Tibial nerve (tissue), 4 donors: ENCODE measurements around the gene LHFPL2. TPM values are rescaled to one million over a fixed set of nuclear protein-coding genes. Genes with fewer than 3 reads are reported as not detected.

ENCODE experiments used
- DNase-seq, 2 donors: peaks; one replicate each; pipeline ENCODE4 v3.0.0-alpha.2; 2019; ENCODE audit warnings: low spot score in 2 of 2
- H3K27ac ChIP-seq, 4 donors: fragments of 200-600 bp; sonication (generic) in 3 of 4; one replicate each; pipeline ENCODE4 v1.5.1; 2017 to 2019; ENCODE audit warnings: mild to moderate bottlenecking in 1 of 4
- H3K27me3 ChIP-seq, 2 donors: fragments of 200-600 bp; sonication (generic) in 1 of 2; one replicate each; pipeline versions ENCODE4 v1.5.1 to v1.6.0; 2017 to 2019
- H3K36me3 ChIP-seq, 3 donors: fragments of 200-600 bp; sonication (generic); one replicate each; pipeline ENCODE4 v1.5.1; 2018 to 2019
- H3K4me1 ChIP-seq, 4 donors: fragments of 200-600 bp; sonication (generic) in 3 of 4; one replicate each; pipeline ENCODE4 v1.5.1; 2017 to 2019
- H3K4me3 ChIP-seq, 4 donors: fragments of 200-600 bp; sonication (generic) in 3 of 4; one replicate each; pipeline ENCODE4 v1.5.1; 2017 to 2019; ENCODE audit warnings: mild to moderate bottlenecking in 1 of 4, moderate library complexity in 1 of 4
- H3K9me3 ChIP-seq, 4 donors: fragments of 200-600 bp; sonication (generic) in 3 of 4; one replicate each; pipeline ENCODE4 v1.5.1; 2017 to 2019
- EP300 ChIP-seq, 2 donors: sonication (generic); formaldehyde crosslinking; IDR thresholded peaks; one replicate each; pipeline ENCODE4 v1.6.1; 2017; ENCODE audit warnings: antibody characterized with exemption in 2 of 2, mild to moderate bottlenecking in 1 of 2
- POLR2A ChIP-seq, 2 donors: fragments of 450-650 bp; IDR thresholded peaks; one replicate each; pipeline ENCODE4 v1.6.1; 2017; ENCODE audit warnings: antibody characterized with exemption in 2 of 2, mild to moderate bottlenecking in 2 of 2, moderate library complexity in 2 of 2
- WGBS, 2 donors: methylation state at CpG; one replicate each; pipeline ENCODE4 v1.1.5; 2018; 5-methylcytosine and 5-hydroxymethylcytosine counted together
- total RNA-seq, 4 donors: library from RNA; depleted of rRNA; stranded (reverse); fragments of >200 nt; gene quantifications; one replicate each; pipeline ENCODE4 v1.1.0, GENCODE V29; 2016
- TF ChIP-seq, protein P1 (sequence below), 5 experiments: fragments of 200-600 bp in 3 of 5; fragments of 450-650 bp in 2 of 5; sonication (generic) in 3 of 5; IDR thresholded peaks; one replicate each; pipeline ENCODE4 v1.5.1; 2016 to 2019; ENCODE audit warnings: antibody characterized with exemption in 5 of 5, mild to moderate bottlenecking in 3 of 5, moderate library complexity in 2 of 5

Gene LHFPL2
- total RNA-seq, 4 donors from 2014 or later, result 19.7 to 48.9 (median 27.4) TPM

DNA sequence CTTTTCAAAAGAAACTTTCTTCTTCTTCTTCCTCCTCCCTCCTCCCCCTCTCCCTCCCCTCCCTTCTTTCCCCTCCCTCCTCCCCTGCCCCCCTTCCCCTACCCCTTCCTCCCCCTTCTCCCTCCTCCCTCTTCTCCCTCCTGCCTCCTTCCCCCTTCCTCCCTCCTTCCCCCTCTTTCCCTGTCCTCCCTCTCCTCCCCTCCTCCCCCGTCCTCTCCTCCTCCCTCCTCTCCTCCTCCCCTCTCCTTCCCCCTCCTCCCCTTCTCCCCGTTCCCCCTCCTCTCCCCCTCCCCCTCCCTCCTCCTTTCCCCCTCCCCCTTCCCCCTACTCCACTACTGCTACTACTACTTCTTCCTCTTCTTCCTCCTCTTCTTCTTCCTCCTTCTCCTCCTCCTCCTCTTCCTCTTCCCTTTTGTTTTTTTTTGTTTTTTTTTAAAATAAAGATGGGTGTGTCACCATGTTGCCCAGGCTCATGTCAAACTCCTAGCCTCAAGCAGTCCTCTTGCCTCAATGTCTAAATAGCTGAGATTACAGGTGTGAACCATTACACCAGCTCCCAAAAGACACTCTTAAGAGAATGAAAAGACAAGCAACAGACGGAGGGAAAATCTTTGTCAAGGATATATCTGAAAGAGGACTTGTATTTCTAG lies 200.7 kb downstream of the LHFPL2 start:
- TF ChIP-seq POLR2A (IDR thresholded peaks at IDR 0.05) (no peak), EP300 (IDR thresholded peaks at IDR 0.05) (no peak)
- TF ChIP-seq, protein P1, sequence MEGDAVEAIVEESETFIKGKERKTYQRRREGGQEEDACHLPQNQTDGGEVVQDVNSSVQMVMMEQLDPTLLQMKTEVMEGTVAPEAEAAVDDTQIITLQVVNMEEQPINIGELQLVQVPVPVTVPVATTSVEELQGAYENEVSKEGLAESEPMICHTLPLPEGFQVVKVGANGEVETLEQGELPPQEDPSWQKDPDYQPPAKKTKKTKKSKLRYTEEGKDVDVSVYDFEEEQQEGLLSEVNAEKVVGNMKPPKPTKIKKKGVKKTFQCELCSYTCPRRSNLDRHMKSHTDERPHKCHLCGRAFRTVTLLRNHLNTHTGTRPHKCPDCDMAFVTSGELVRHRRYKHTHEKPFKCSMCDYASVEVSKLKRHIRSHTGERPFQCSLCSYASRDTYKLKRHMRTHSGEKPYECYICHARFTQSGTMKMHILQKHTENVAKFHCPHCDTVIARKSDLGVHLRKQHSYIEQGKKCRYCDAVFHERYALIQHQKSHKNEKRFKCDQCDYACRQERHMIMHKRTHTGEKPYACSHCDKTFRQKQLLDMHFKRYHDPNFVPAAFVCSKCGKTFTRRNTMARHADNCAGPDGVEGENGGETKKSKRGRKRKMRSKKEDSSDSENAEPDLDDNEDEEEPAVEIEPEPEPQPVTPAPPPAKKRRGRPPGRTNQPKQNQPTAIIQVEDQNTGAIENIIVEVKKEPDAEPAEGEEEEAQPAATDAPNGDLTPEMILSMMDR (IDR thresholded peaks at IDR 0.05), result no peak
- WGBS, 2 donors, result 86 to 88% methylated on average over 1 of the region's 3 CpGs
- Histone ChIP-seq H3K27me3 (no peaks in the 10 kb centered on the region), H3K27ac (no peak overlapping the region), H3K9me3 (no peaks in the 10 kb centered on the region), H3K4me3 (no peak overlapping the region), H3K4me1 (no peaks in the 10 kb centered on the region), H3K36me3 (peaks cover 0 to 24% (median 0%) of the 10 kb centered on the region in 3 donors)
- DNase-seq, result no peak
